ENCODE results near the gene P2RX6. TPM values are rescaled to one million over a fixed set of nuclear protein-coding genes. Genes with fewer than 3 reads are reported as not detected.

Gene P2RX6
- total and polyA plus RNA-seq, 2 donors (not counting 3 experiments of a cell fraction or from before 2014, with no cell fraction given): 0.06 TPM; not detected in 1

- H3K27me3 ChIP-seq (ENCODE audit: control insufficient read depth in 2 of 2, insufficient read depth in 2 of 2, low read length in 2 of 2): no peaks in the 10 kb centered on the region
- ChIA-PET CTCF (no interaction called here), POLR2A (no interaction called here)
- no peaks in the 10 kb centered on the region for H3K79me2 ChIP-seq (ENCODE audit: control insufficient read depth, insufficient read depth, low read length)
- H3K27ac ChIP-seq (ENCODE audit: insufficient read depth, low read depth, low read length): no peak overlapping the region
- no peaks in the 10 kb centered on the region for H3K9me3 ChIP-seq (replicated peaks; ENCODE audit: control insufficient read depth, insufficient read depth, low read length)
- H3K36me3 ChIP-seq (ENCODE audit: control insufficient read depth in 2 of 2, extremely low read depth in 1 of 2, insufficient read depth in 2 of 2, low read length in 2 of 2): no peaks in the 10 kb centered on the region
- no peaks in the 10 kb centered on the region for H4K20me1 ChIP-seq (replicated peaks; ENCODE audit: control insufficient read depth, extremely low read depth, insufficient read depth, low read length)
- intact Hi-C loops (cut with micrococcal nuclease): no loop called here
- FAIRE-seq (no peak), DNase-seq (ENCODE audit: low read depth, low spot score) (no peak)
- dilution Hi-C loops (cut with MboI; ENCODE audit: extremely low pct_ligation_motif_present, low sequenced_read_pairs): no loop called here
- no peak for TF ChIP-seq FOS (IDR thresholded peaks at IDR 0.05; ENCODE audit: borderline replicate concordance, insufficient read depth, low read length)
- TF ChIP-seq MYC (IDR thresholded peaks at IDR 0.05; ENCODE audit: low read depth, low read length): no peak
- no peak for TF ChIP-seq POLR2A (IDR thresholded peaks at IDR 0.05; ENCODE audit: low read depth, low read length)
- no peak for TF ChIP-seq POLR2AphosphoS5 (IDR thresholded peaks at IDR 0.05; ENCODE audit: insufficient read depth, low read depth, low read length)
- TF ChIP-seq MAX (IDR thresholded peaks at IDR 0.05; ENCODE audit: insufficient read depth, insufficient read length): no peak
- no peak for TF ChIP-seq EZH2 (IDR thresholded peaks at IDR 0.05; ENCODE audit: borderline replicate concordance, low read depth, low read length, severe bottlenecking)
- TF ChIP-seq CTCF (IDR thresholded peaks at IDR 0.05; ENCODE audit: extremely low read depth in 1 of 2, insufficient read depth in 1 of 2, low read depth in 1 of 2, low read length in 2 of 2): no peak
- no peak for TF ChIP-seq JUN (IDR thresholded peaks at IDR 0.05; ENCODE audit: borderline replicate concordance, insufficient read depth, insufficient read length, low read depth)
- no peak for TF ChIP-seq GATA2 (IDR thresholded peaks at IDR 0.05; ENCODE audit: insufficient read depth, insufficient read length, low read depth, low read length)
- no peak overlapping the region for H3K4me3 ChIP-seq (replicated peaks in 1 of 3; ENCODE audit: insufficient read depth in 1 of 3, low read depth in 1 of 3, low read length in 3 of 3)
- no peaks in the 10 kb centered on the region for H3K9me1 ChIP-seq (replicated peaks; ENCODE audit: control insufficient read depth, extremely low read depth, insufficient read depth, low read length)
- no peaks in the 10 kb centered on the region for H3K4me1 ChIP-seq (ENCODE audit: control insufficient read depth, extremely low read depth, insufficient read depth, low read length)
- no peak overlapping the region for H2AFZ ChIP-seq (ENCODE audit: low read depth, low read length)
- BruUV-seq (replicated peaks): no TSS peak
- no peak overlapping the region for H3K9ac ChIP-seq (replicated peaks; ENCODE audit: extremely low read depth, insufficient read depth, low read length)
- H3K4me2 ChIP-seq (ENCODE audit: insufficient read depth, low read length): no peak overlapping the region
These were observed 10.3 kb downstream of the P2RX6 start for GRCh38 chr22:21025266-21025665.

Data from endothelial cell of umbilical vein (primary cell).